CD14-positive monocyte (primary cell): ENCODE results near the gene TMEM14A. TPM values are rescaled to one million over a fixed set of nuclear protein-coding genes. Genes with fewer than 3 reads are reported as not detected.
A peak's percentile ranks its signal among the peaks of the same experiment; 100 is the strongest.

ENCODE experiments used
- DNase-seq, 3 donors: peaks; one replicate each; pipeline ENCODE4 v3.0.0-alpha.2; 2011 to 2022
- H2AFZ ChIP-seq: 2 replicates; pipeline ENCODE4 v1.6.0; 2012; ENCODE audit warnings: mild to moderate bottlenecking, low read depth, low read length, inconsistent platforms; ENCODE audit not compliant: insufficient read depth, poor library complexity, severe bottlenecking
- H3K27ac ChIP-seq, 2 donors: 1 replicate in 1 of 2; 2 replicates in 1 of 2; pipeline ENCODE4 v1.5.1; 2012 to 2013; ENCODE audit warnings: low read length in 2 of 2, control low read depth in 1 of 2, inconsistent platforms in 1 of 2, low read depth in 1 of 2, mild to moderate bottlenecking in 1 of 2
- H3K27me3 ChIP-seq, 2 donors: one replicate each; pipeline versions ENCODE4 v1.6.0 to v1.6.1; 2011 to 2013; ENCODE audit warnings: low read length in 2 of 2; ENCODE audit not compliant: control insufficient read depth in 2 of 2, insufficient read depth in 2 of 2
- H3K36me3 ChIP-seq, 2 donors: replicated peaks in 1 of 2; 1 replicate in 1 of 2; 2 replicates in 1 of 2; pipeline versions ENCODE4 v1.5.1 to v1.6.1; 2012 to 2013; ENCODE audit warnings: low read length in 2 of 2, control low read depth in 1 of 2, inconsistent platforms in 1 of 2, mild to moderate bottlenecking in 1 of 2; ENCODE audit not compliant: insufficient read depth in 2 of 2, control insufficient read depth in 1 of 2
- H3K4me1 ChIP-seq, 2 donors: 1 replicate in 1 of 2; 2 replicates in 1 of 2; pipeline versions ENCODE4 v1.5.1 to v1.6.1; 2012 to 2013; ENCODE audit warnings: low read length in 2 of 2, control low read depth in 1 of 2, inconsistent platforms in 1 of 2, mild to moderate bottlenecking in 1 of 2, moderate library complexity in 1 of 2; ENCODE audit not compliant: insufficient read depth in 2 of 2, control insufficient read depth in 1 of 2
- H3K4me2 ChIP-seq: replicated peaks from 2 replicates; pipeline ENCODE3; 2012; ENCODE audit warnings: low read length, moderate library complexity, mild to moderate bottlenecking; ENCODE audit not compliant: poor library complexity, severe bottlenecking; ENCODE audit errors: extremely low read depth
- H3K4me3 ChIP-seq, 3 experiments: fragments of 200-600 bp in 1 of 3; sonication (generic) in 1 of 3; replicated peaks in 1 of 3; 1 replicate in 2 of 3; 2 replicates in 1 of 3; pipeline ENCODE4 v1.5.1; 2011 to 2013; ENCODE audit warnings: low read length in 3 of 3, mild to moderate bottlenecking in 3 of 3, control low read depth in 2 of 3, low read depth in 2 of 3, inconsistent platforms in 1 of 3, moderate library complexity in 1 of 3
- H3K79me2 ChIP-seq: 2 replicates; pipeline ENCODE4 v1.6.0; 2012; ENCODE audit warnings: mild to moderate bottlenecking, control low read depth, inconsistent platforms, low read length, moderate library complexity; ENCODE audit not compliant: insufficient read depth
- H3K9ac ChIP-seq: 2 replicates; pipeline ENCODE4 v1.6.0; 2017; ENCODE audit warnings: low read length, mild to moderate bottlenecking; ENCODE audit not compliant: insufficient read depth, poor library complexity, severe bottlenecking
- H3K9me3 ChIP-seq, 2 donors: replicated peaks in 1 of 2; 1 replicate in 1 of 2; 2 replicates in 1 of 2; pipeline versions ENCODE4 v1.5.1 to v1.6.1; 2012 to 2013; ENCODE audit warnings: low read length in 2 of 2, control low read depth in 1 of 2; ENCODE audit not compliant: control insufficient read depth in 1 of 2, insufficient read depth in 1 of 2
- H4K20me1 ChIP-seq: 2 replicates; pipeline ENCODE4 v1.6.0; 2012; ENCODE audit warnings: mild to moderate bottlenecking, low read length, control low read depth, moderate library complexity; ENCODE audit not compliant: insufficient read depth
- H3K27ac Mint-ChIP-seq, 7 donors: one replicate each; pipeline ENCODE4 v1.8.0; 2020; ENCODE audit warnings: mild to moderate bottlenecking in 7 of 7, mixed read lengths in 7 of 7, moderate library complexity in 6 of 7, inconsistent platforms in 2 of 7
- H3K27me3 Mint-ChIP-seq, 3 donors: one replicate each; pipeline ENCODE4 v1.8.0; 2021 to 2022; ENCODE audit warnings: low read depth in 3 of 3, mild to moderate bottlenecking in 3 of 3, mixed read lengths in 3 of 3, moderate library complexity in 3 of 3, inconsistent platforms in 1 of 3
- H3K36me3 Mint-ChIP-seq, 2 donors: one replicate each; pipeline ENCODE4 v1.8.0; 2020; ENCODE audit warnings: mixed read lengths in 2 of 2, inconsistent platforms in 1 of 2, mild to moderate bottlenecking in 1 of 2
- H3K4me1 Mint-ChIP-seq: one replicate; pipeline ENCODE4 v1.8.0; 2020; ENCODE audit warnings: mild to moderate bottlenecking, mixed read lengths
- H3K4me3 Mint-ChIP-seq, 2 donors: one replicate each; pipeline ENCODE4 v1.8.0; 2020; ENCODE audit warnings: mild to moderate bottlenecking in 2 of 2, mixed read lengths in 2 of 2, moderate library complexity in 1 of 2
- H3K9me3 Mint-ChIP-seq, 7 donors: one replicate each; pipeline ENCODE4 v1.8.0; 2020 to 2022; ENCODE audit warnings: mixed read lengths in 7 of 7, mild to moderate bottlenecking in 6 of 7, moderate library complexity in 6 of 7, inconsistent platforms in 2 of 7
- WGBS: methylation state at CpG from one replicate; pipeline ENCODE4 v1.1.5; 2013; ENCODE audit warnings: missing lambda C conversion rate; ENCODE audit not compliant: insufficient coverage; 5-methylcytosine and 5-hydroxymethylcytosine counted together
- intact Hi-C, 2 donors: fragments of 100-400 bp; cut with micrococcal nuclease; formaldehyde crosslinking; loops; one replicate each; pipeline versions ENCODE4 v1.15.0 to v1.15.1; 2023
- polyA plus RNA-seq, 3 donors: library from polyadenylated mRNA; depleted of rRNA in 1 of 3; unstranded in 2 of 3; stranded (reverse) in 1 of 3; fragments of 300-500 nt in 2 of 3; fragments of >200 nt in 1 of 3; fragmentation: Illumina TruSeq in 2 of 3; gene quantifications; 1 replicate in 2 of 3; 2 replicates in 1 of 3; pipeline ENCODE4 v1.2.3, GENCODE V29; 2012 to 2021
- TF ChIP-seq, protein P1 (sequence below): fragments of 200-600 bp; IDR thresholded peaks from one replicate; pipeline ENCODE4 v1.8.0; 2022; ENCODE audit warnings: antibody characterized with exemption, mild to moderate bottlenecking

Gene TMEM14A
- polyA plus RNA-seq, 3 donors: 0.08 to 0.23 (median 0.20) TPM

GRCh38 chr6:52725143-52725534 is 54.2 kb downstream of the TMEM14A start:
- Histone ChIP-seq H3K27ac (no peak overlapping the region), H3K4me3 (no peak overlapping the region), H3K4me1 (no peaks in the 10 kb centered on the region), H3K9me3 (no peaks in the 10 kb centered on the region), H3K79me2 (no peaks in the 10 kb centered on the region), H4K20me1 (no peaks in the 10 kb centered on the region), H3K9ac (no peak overlapping the region), H3K27me3 (no peaks in the 10 kb centered on the region), H3K36me3 (no peaks in the 10 kb centered on the region), H3K4me2 (no peak overlapping the region), H2AFZ (no peak overlapping the region)
- Mint-ChIP-seq H3K27ac (no peak overlapping the region), H3K27me3 (peaks cover 0 to 6% (median 4%) of the 10 kb centered on the region in 3 donors), H3K9me3 (peaks cover 0 to 5% (median 0%) of the 10 kb centered on the region in 7 donors), H3K36me3 (no peaks in the 10 kb centered on the region), H3K4me3 (no peak overlapping the region), H3K4me1 (no peaks in the 10 kb centered on the region)
- intact Hi-C loops: no loop called here
- WGBS: no CpG with 5 or more reads among the region's 3 CpGs
- no peak for DNase-seq
- TF ChIP-seq, protein P1, sequence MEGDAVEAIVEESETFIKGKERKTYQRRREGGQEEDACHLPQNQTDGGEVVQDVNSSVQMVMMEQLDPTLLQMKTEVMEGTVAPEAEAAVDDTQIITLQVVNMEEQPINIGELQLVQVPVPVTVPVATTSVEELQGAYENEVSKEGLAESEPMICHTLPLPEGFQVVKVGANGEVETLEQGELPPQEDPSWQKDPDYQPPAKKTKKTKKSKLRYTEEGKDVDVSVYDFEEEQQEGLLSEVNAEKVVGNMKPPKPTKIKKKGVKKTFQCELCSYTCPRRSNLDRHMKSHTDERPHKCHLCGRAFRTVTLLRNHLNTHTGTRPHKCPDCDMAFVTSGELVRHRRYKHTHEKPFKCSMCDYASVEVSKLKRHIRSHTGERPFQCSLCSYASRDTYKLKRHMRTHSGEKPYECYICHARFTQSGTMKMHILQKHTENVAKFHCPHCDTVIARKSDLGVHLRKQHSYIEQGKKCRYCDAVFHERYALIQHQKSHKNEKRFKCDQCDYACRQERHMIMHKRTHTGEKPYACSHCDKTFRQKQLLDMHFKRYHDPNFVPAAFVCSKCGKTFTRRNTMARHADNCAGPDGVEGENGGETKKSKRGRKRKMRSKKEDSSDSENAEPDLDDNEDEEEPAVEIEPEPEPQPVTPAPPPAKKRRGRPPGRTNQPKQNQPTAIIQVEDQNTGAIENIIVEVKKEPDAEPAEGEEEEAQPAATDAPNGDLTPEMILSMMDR: no peak

- H3K36me3 ChIP-seq: no peaks in the 10 kb centered on the region
- no peaks in the 10 kb centered on the region for H3K36me3 Mint-ChIP-seq
- H3K27me3 Mint-ChIP-seq: peaks cover 0 to 6% (median 4%) of the 10 kb centered on the region in 3 donors
- peaks cover 0 to 1% (median 0%) of the 10 kb centered on the region in 7 donors for H3K9me3 Mint-ChIP-seq
- H3K27ac Mint-ChIP-seq: peak overlapping the region in 1 of 7 donors; percentile 12
- no peak overlapping the region for H3K4me3 Mint-ChIP-seq
- no CpG with 5 or more reads among the region's 2 CpGs for whole genome bisulfite sequencing
- TF ChIP-seq, protein P1: no peak
- no peak for DNase-seq
- no peak overlapping the region for H3K4me2 ChIP-seq
- H3K9me3 ChIP-seq: no peaks in the 10 kb centered on the region
- no peak overlapping the region for H2AFZ ChIP-seq
- no peak overlapping the region for H3K27ac ChIP-seq
- H4K20me1 ChIP-seq: no peaks in the 10 kb centered on the region
- no peaks in the 10 kb centered on the region for H3K79me2 ChIP-seq
- intact Hi-C loops: no loop called here
- H3K4me1 Mint-ChIP-seq: no peaks in the 10 kb centered on the region
- no peaks in the 10 kb centered on the region for H3K4me1 ChIP-seq
- H3K9ac ChIP-seq: no peak overlapping the region
- H3K27me3 ChIP-seq: no peaks in the 10 kb centered on the region
- H3K4me3 ChIP-seq: no peak overlapping the region
Observed at GRCh38 chr6:52725535-52726192, 54.8 kb downstream of the TMEM14A start.
